Measurements from ENCODE around the gene TMEM271.

Gene TMEM271

GRCh38 chr4:621296-622070 lies 45.4 kb upstream of the TMEM271 start:
- TF ChIP-seq CTCF (IDR thresholded peaks at IDR 0.05; ENCODE audit: low read depth, low read length) = no peak
- no peak overlapping the region for H3K4me3 ChIP-seq (ENCODE audit: low read depth, low read length)

- no peak for TF ChIP-seq CTCF (IDR thresholded peaks at IDR 0.05; ENCODE audit: low read depth, low read length)
- H3K4me3 ChIP-seq (ENCODE audit: low read depth, low read length) = no peak overlapping the region
These were observed 44.8 kb upstream of the TMEM271 start for GRCh38 chr4:620851-621261.

- no peak for TF ChIP-seq CTCF (IDR thresholded peaks at IDR 0.05; ENCODE audit: low read depth, low read length)
- no peak overlapping the region for H3K4me3 ChIP-seq (ENCODE audit: low read depth, low read length)
These were observed 44.1 kb upstream of the TMEM271 start for GRCh38 chr4:620201-620600.

GRCh38 chr4:617644-618641 lies 41.8 kb upstream of the TMEM271 start:
- H3K4me3 ChIP-seq (ENCODE audit: low read depth, low read length) = no peak overlapping the region
- no peak for TF ChIP-seq CTCF (IDR thresholded peaks at IDR 0.05; ENCODE audit: low read depth, low read length)

GRCh38 chr4:616911-617643 lies 41.0 kb upstream of the TMEM271 start:
- no peak for TF ChIP-seq CTCF (IDR thresholded peaks at IDR 0.05; ENCODE audit: low read depth, low read length)

GRCh38 chr4:616091-616490 lies 40.0 kb upstream of the TMEM271 start:
- no peak for TF ChIP-seq CTCF (IDR thresholded peaks at IDR 0.05; ENCODE audit: low read depth, low read length)
- no peak overlapping the region for H3K4me3 ChIP-seq (ENCODE audit: low read depth, low read length)

More at GRCh38 chr4:616911-617643, 41.0 kb upstream of the TMEM271 start:
- no peak overlapping the region for H3K4me3 ChIP-seq (ENCODE audit: low read depth, low read length)
